GM23248 (cell line): ENCODE measurements around the gene TM9SF2. TPM values are rescaled to one million over a fixed set of nuclear protein-coding genes. Genes with fewer than 3 reads are reported as not detected.

Experiments used
- DNase-seq: peaks from one replicate; pipeline ENCODE4 v3.0.0-alpha.2; 2015
- H2AFZ ChIP-seq: fragments of 200-600 bp; sonication (generic); 2 replicates; pipeline ENCODE4 v1.6.1; 2016; ENCODE audit warnings: antibody characterized with exemption
- H3F3A ChIP-seq: fragments of 200-600 bp; sonication (generic); 2 replicates; pipeline ENCODE4 v1.6.1; 2016; ENCODE audit warnings: mild to moderate bottlenecking, antibody characterized with exemption, mixed run types; ENCODE audit not compliant: insufficient read depth
- H3K27ac ChIP-seq: fragments of 200-600 bp; sonication (generic); 2 replicates; pipeline ENCODE4 v1.5.1; 2016; ENCODE audit warnings: mild to moderate bottlenecking
- H3K27me3 ChIP-seq: fragments of 200-600 bp; sonication (generic); replicated peaks from 2 replicates; pipeline ENCODE4 v1.6.1; 2016; ENCODE audit warnings: mild to moderate bottlenecking; ENCODE audit not compliant: insufficient read depth
- H3K36me3 ChIP-seq: fragments of 200-600 bp; sonication (generic); 2 replicates; pipeline ENCODE4 v1.6.1; 2016; ENCODE audit warnings: low read depth, mild to moderate bottlenecking
- H3K4me1 ChIP-seq: fragments of 200-600 bp; sonication (generic); 2 replicates; pipeline ENCODE4 v1.6.1; 2016; ENCODE audit warnings: mild to moderate bottlenecking; ENCODE audit not compliant: insufficient read depth
- H3K4me2 ChIP-seq: fragments of 200-600 bp; sonication (generic); one replicate; pipeline ENCODE4 v1.6.1; 2016; ENCODE audit warnings: mild to moderate bottlenecking; ENCODE audit not compliant: unreplicated experiment
- H3K4me3 ChIP-seq: fragments of 200-600 bp; sonication (generic); 2 replicates; pipeline ENCODE4 v1.5.1; 2016; ENCODE audit warnings: mild to moderate bottlenecking
- H3K79me2 ChIP-seq: fragments of 200-600 bp; sonication (generic); 2 replicates; pipeline ENCODE4 v1.6.1; 2016; ENCODE audit warnings: mild to moderate bottlenecking; ENCODE audit not compliant: insufficient read depth
- H3K9ac ChIP-seq: fragments of 200-600 bp; sonication (generic); 2 replicates; pipeline ENCODE4 v1.6.1; 2016; ENCODE audit warnings: mild to moderate bottlenecking
- H3K9me2 ChIP-seq: fragments of 200-600 bp; sonication (generic); 2 replicates; pipeline ENCODE4 v1.6.1; 2016; ENCODE audit warnings: mixed run types, mild to moderate bottlenecking, moderate library complexity; ENCODE audit not compliant: insufficient read depth
- H3K9me3 ChIP-seq: fragments of 200-600 bp; sonication (generic); one replicate; pipeline ENCODE4 v1.6.1; 2017; ENCODE audit warnings: low read depth
- H4K20me1 ChIP-seq: fragments of 200-600 bp; sonication (generic); 2 replicates; pipeline ENCODE4 v1.6.0; 2016; ENCODE audit not compliant: insufficient read depth
- EZH2 ChIP-seq: fragments of 200-600 bp; sonication (generic); IDR thresholded peaks from 2 replicates; pipeline ENCODE4 v1.6.1; 2018; ENCODE audit warnings: antibody characterized with exemption, mild to moderate bottlenecking; ENCODE audit not compliant: insufficient read depth, poor library complexity, severe bottlenecking
- EZH2phosphoT487 ChIP-seq: fragments of 200-600 bp; sonication (generic); IDR thresholded peaks from 2 replicates; pipeline ENCODE4 v1.6.1; 2018; ENCODE audit warnings: antibody characterized with exemption, moderate library complexity, mild to moderate bottlenecking, low read depth; ENCODE audit not compliant: insufficient read depth
- WGBS, 2 experiments: methylation state at CpG; one replicate each; pipeline ENCODE4 v1.1.6; 2015 to 2017; ENCODE audit warnings: low lambda C conversion rate in 2 of 2, low coverage in 1 of 2; ENCODE audit errors: missing lambda C conversion rate in 2 of 2; 5-methylcytosine and 5-hydroxymethylcytosine counted together
- in situ Hi-C: fragments of 300-500 bp; cut with MboI; formaldehyde crosslinking; loops from 2 replicates; pipeline ENCODE4 v1.15.0; 2020
- polyA plus RNA-seq: library from polyadenylated mRNA; unstranded; fragments of >200 nt; fragmentation: Nextera tagmentation; extraction: Ambion mirVana; gene quantifications from 2 replicates; pipeline ENCODE4 v1.2.1, GENCODE V29; 2016
- total RNA-seq: library from RNA; depleted of rRNA; stranded (reverse); fragments of >200 nt; shearing (Covaris generic); gene quantifications from 2 replicates; pipeline ENCODE4 v1.2.3, GENCODE V29; 2014

The TM9SF2 gene
- total and polyA plus RNA-seq, 2 experiments from 2014 or later = 162 to 168 TPM

DNA sequence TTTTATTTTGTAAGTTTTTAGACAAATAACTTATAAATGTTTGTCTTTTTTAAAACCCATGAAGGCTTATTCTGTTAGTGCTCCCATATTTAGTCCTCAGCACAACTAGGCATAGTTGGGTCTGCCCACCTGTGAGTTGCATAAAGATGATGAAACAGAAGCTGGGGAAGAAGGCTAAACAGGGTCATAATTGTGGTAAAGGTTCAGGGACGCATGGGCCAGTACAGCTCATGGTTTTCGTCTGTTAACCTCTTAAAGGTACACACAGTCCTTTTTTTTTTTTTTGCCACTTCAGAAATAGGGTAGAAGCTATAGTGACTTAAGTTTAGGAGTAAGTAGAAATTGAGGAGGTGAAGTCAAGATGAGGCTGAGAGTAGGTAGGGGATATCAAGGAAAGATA is 58.3 kb downstream of the TM9SF2 start:
- in situ Hi-C loops = no loop called here
- DNase-seq = no peak
- WGBS, 2 experiments = 71 to 74% methylated on average over 2 of the region's 2 CpGs
- Histone ChIP-seq H3K4me1 (peaks cover 8% of the 10 kb centered on the region; the same call in 1 of the 2 replicates), H3K27ac (no peak overlapping the region), H3K27me3 (no peaks in the 10 kb centered on the region), H4K20me1 (no peaks in the 10 kb centered on the region), H3K9me2 (no peaks in the 10 kb centered on the region), H3K4me2 (no peak overlapping the region), H3K9me3 (no peaks in the 10 kb centered on the region), H2AFZ (no peak overlapping the region), H3K79me2 (peaks cover 14% of the 10 kb centered on the region; the same call in 1 of the 2 replicates), H3F3A (peaks cover 8% of the 10 kb centered on the region; the same call in 1 of the 2 replicates), H3K9ac (no peak overlapping the region), H3K4me3 (no peak overlapping the region), H3K36me3 (peaks cover 48% of the 10 kb centered on the region)
- no peak for TF ChIP-seq EZH2
- TF ChIP-seq EZH2phosphoT487 = no peak

DNA sequence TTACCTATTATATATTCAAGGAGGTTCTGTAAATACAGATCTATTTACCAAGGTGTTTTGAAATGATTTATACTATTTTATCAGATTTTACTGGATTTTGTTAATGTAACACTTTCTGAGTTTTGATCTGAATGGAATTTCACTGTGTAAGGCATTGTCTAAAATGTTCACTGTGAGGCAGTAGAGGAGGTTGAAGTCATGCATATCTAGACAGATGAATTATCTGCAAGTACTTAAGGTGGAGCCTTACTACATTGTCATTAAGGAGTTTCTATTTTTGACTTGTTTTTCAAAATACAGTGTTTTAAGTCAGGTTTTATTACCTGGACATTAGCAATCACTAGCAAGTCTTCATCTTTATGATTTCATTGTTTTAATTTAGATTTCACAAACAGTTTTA is 62.1 kb downstream of the TM9SF2 start:
- Histone ChIP-seq H3K27ac (no peak overlapping the region), H4K20me1 (no peaks in the 10 kb centered on the region), H3K9me2 (no peaks in the 10 kb centered on the region), H3K27me3 (no peaks in the 10 kb centered on the region), H3K4me3 (no peak overlapping the region), H3K79me2 (0 out of 2 replicates have a peak, but pooled peaks cover under 1% of the 10 kb centered on the region), H3K9ac (no peak overlapping the region), H2AFZ (no peak overlapping the region), H3K4me2 (no peak overlapping the region), H3F3A (no peaks in the 10 kb centered on the region), H3K9me3 (no peaks in the 10 kb centered on the region), H3K36me3 (peaks cover 27% of the 10 kb centered on the region), H3K4me1 (peaks cover 6% of the 10 kb centered on the region; the same call in 1 of the 2 replicates)
- in situ Hi-C loops = no loop called here
- TF ChIP-seq EZH2phosphoT487 (no peak), EZH2 (no peak)
- no peak for DNase-seq

DNA sequence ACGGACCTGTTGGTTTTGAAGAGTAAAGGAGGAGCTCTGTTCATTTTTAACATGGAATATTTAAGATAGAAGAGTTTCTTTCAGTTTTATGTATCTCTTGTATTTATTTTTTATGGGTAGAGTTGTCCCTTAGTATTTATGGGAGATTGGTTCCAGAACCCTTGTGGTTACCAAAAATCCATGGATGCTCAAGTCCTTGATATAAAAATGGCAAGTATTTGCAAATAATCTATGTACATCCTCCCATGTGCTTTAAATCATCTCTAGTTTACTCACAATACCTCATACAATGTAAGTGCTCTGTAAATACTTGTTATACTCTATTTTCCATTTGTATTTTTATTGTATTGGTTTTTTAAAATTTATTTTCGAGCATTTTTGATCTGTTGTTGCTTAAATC is 63.1 kb downstream of the TM9SF2 start:
- TF ChIP-seq EZH2 = no peak
- TF ChIP-seq EZH2phosphoT487 = no peak
- peaks cover 27% of the 10 kb centered on the region for H3K36me3 ChIP-seq
- no peaks in the 10 kb centered on the region for H3K79me2 ChIP-seq
- in situ Hi-C loops = no loop called here
- no peak for DNase-seq
- 93 to 98% methylated on average over 2 of the region's 2 CpGs for WGBS, 2 experiments
- H3K4me2 ChIP-seq = no peak overlapping the region
- H3K4me1 ChIP-seq = no peaks in the 10 kb centered on the region
- H3K9ac ChIP-seq = no peak overlapping the region
- H3K27me3 ChIP-seq = no peaks in the 10 kb centered on the region
- no peaks in the 10 kb centered on the region for H3F3A ChIP-seq
- H4K20me1 ChIP-seq = no peaks in the 10 kb centered on the region
- H3K9me3 ChIP-seq = no peaks in the 10 kb centered on the region
- H2AFZ ChIP-seq = no peak overlapping the region
- no peaks in the 10 kb centered on the region for H3K9me2 ChIP-seq
- no peak overlapping the region for H3K27ac ChIP-seq
- no peak overlapping the region for H3K4me3 ChIP-seq

DNA sequence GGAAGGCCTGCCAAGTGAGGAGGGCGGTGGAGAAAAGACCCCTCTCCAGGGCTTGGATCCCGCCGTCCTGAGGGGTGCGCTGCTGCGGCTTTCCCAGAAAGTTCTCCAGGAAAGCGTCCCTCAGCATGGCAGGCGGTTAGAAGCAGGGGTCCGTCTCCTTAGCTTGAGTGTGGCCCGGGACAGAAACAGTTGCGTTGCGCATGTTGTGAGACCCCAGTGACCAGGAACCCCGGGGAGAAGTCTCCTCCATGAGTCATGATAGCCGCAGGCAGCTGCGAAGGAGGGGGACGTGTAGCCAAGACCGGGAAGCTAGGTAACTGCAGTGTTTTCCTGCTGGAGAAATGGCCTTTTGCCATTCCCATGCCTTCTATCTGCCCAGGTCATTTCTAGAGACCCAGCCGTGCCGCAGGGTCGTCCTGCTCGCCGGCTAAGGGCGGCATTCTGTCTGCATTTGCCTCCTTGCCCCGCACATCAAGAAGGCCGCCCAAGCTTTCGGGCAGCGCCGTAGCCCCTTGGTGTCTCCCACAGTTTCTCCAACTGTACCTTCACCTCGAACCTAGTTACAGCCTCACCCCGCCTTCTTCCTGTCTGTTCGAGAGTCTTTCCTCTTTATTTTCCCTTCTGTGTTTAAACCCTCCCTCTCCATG is 64.3 kb downstream of the TM9SF2 start:
- in situ Hi-C loops = no loop called here
- no peaks in the 10 kb centered on the region for H3K9me2 ChIP-seq
- H3K4me3 ChIP-seq = no peak overlapping the region
- no peak overlapping the region for H2AFZ ChIP-seq
- no peak for TF ChIP-seq EZH2phosphoT487
- no peak for TF ChIP-seq EZH2
- no peaks in the 10 kb centered on the region for H3K4me1 ChIP-seq
- peaks cover 23% of the 10 kb centered on the region for H3K36me3 ChIP-seq
- no peak overlapping the region for H3K4me2 ChIP-seq
- no peaks in the 10 kb centered on the region for H3K9me3 ChIP-seq
- no peak overlapping the region for H3K9ac ChIP-seq
- DNase-seq = no peak
- no peaks in the 10 kb centered on the region for H3K79me2 ChIP-seq
- H3K27me3 ChIP-seq = no peaks in the 10 kb centered on the region
- no peaks in the 10 kb centered on the region for H4K20me1 ChIP-seq
- no peak overlapping the region for H3K27ac ChIP-seq
- WGBS, 2 experiments = 89 to 94% methylated on average over 28 to 30 of the region's 30 CpGs
- H3F3A ChIP-seq = no peaks in the 10 kb centered on the region
